Neuronal stem cell (in vitro differentiated cells): Measurements from ENCODE around the gene LPIN2.

Experiments used
- DNase-seq: peaks from one replicate; pipeline ENCODE4 v3.0.0-alpha.2; 2013; ENCODE audit warnings: low spot score
- H2AFZ ChIP-seq: one replicate; pipeline ENCODE4 v1.6.1; 2013; ENCODE audit warnings: mild to moderate bottlenecking, low read length, inconsistent platforms
- H2AK5ac ChIP-seq: 2 replicates; pipeline ENCODE4 v1.6.1; 2013; ENCODE audit warnings: low read depth, mild to moderate bottlenecking, inconsistent platforms, low read length, moderate library complexity, mixed read lengths
- H2BK120ac ChIP-seq: 2 replicates; pipeline ENCODE4 v1.6.1; 2013; ENCODE audit warnings: low read depth, mild to moderate bottlenecking, inconsistent platforms, low read length, moderate library complexity, mixed read lengths
- H2BK12ac ChIP-seq: one replicate; pipeline ENCODE4 v1.6.1; 2013; ENCODE audit warnings: low read length, inconsistent platforms
- H2BK15ac ChIP-seq: 2 replicates; pipeline ENCODE4 v1.6.1; 2013; ENCODE audit warnings: mild to moderate bottlenecking, low read length, inconsistent platforms, mixed read lengths
- H2BK5ac ChIP-seq: one replicate; pipeline ENCODE4 v1.6.1; 2013; ENCODE audit warnings: inconsistent platforms, mild to moderate bottlenecking, low read length, moderate library complexity
- H3K14ac ChIP-seq: one replicate; pipeline ENCODE4 v1.6.1; 2013; ENCODE audit warnings: low read length, inconsistent platforms
- H3K18ac ChIP-seq: 2 replicates; pipeline ENCODE4 v1.6.1; 2013; ENCODE audit warnings: low read length, inconsistent platforms
- H3K23ac ChIP-seq: 2 replicates; pipeline ENCODE4 v1.6.1; 2013; ENCODE audit warnings: low read depth, mild to moderate bottlenecking, mixed read lengths, low read length, inconsistent platforms; ENCODE audit not compliant: poor library complexity
- H3K27ac ChIP-seq: replicated peaks from 3 replicates; pipeline ENCODE4 v1.5.1; 2013; ENCODE audit warnings: low read length, inconsistent platforms
- H3K27me3 ChIP-seq, 3 experiments: 2 replicates each; pipeline ENCODE4 v1.6.1; 2013; ENCODE audit warnings: low read length in 3 of 3, mild to moderate bottlenecking in 2 of 3, inconsistent platforms in 1 of 3, low read depth in 1 of 3, mixed read lengths in 1 of 3, moderate library complexity in 1 of 3; ENCODE audit not compliant: control insufficient read depth in 3 of 3, insufficient read depth in 3 of 3
- H3K36me3 ChIP-seq, 2 donors: replicated peaks in 1 of 2; 2 replicates each; pipeline ENCODE4 v1.6.1; 2013; ENCODE audit warnings: low read length in 2 of 2; ENCODE audit not compliant: control insufficient read depth in 2 of 2, insufficient read depth in 2 of 2
- H3K4ac ChIP-seq: 2 replicates; pipeline ENCODE4 v1.6.1; 2013; ENCODE audit warnings: inconsistent platforms, mild to moderate bottlenecking, low read length, moderate library complexity
- H3K4me1 ChIP-seq, 2 donors: 1 replicate in 1 of 2; 2 replicates in 1 of 2; pipeline ENCODE4 v1.6.1; 2013; ENCODE audit warnings: low read length in 2 of 2, low read depth in 1 of 2; ENCODE audit not compliant: control insufficient read depth in 2 of 2, insufficient read depth in 1 of 2
- H3K4me2 ChIP-seq: one replicate; pipeline ENCODE4 v1.6.1; 2013; ENCODE audit warnings: mild to moderate bottlenecking, low read length, inconsistent platforms; ENCODE audit not compliant: insufficient read depth, poor library complexity, severe bottlenecking
- H3K4me3 ChIP-seq, 2 donors: 2 replicates each; pipeline ENCODE4 v1.5.1; 2013; ENCODE audit warnings: low read length in 2 of 2, mild to moderate bottlenecking in 2 of 2, inconsistent platforms in 1 of 2, moderate library complexity in 1 of 2
- H3K79me1 ChIP-seq: one replicate; pipeline ENCODE4 v1.6.1; 2013; ENCODE audit warnings: low read depth, mild to moderate bottlenecking, inconsistent platforms, low read length, moderate library complexity
- H3K9ac ChIP-seq: one replicate; pipeline ENCODE4 v1.6.1; 2013; ENCODE audit warnings: mild to moderate bottlenecking, low read depth, low read length, inconsistent platforms; ENCODE audit not compliant: poor library complexity
- H3K9me3 ChIP-seq, 2 donors: replicated peaks in 1 of 2; 2 replicates each; pipeline versions ENCODE3 to v1.6.1; 2013; ENCODE audit warnings: low read length in 2 of 2, mild to moderate bottlenecking in 2 of 2, inconsistent platforms in 1 of 2, low read depth in 1 of 2, mixed read lengths in 1 of 2, moderate library complexity in 1 of 2; ENCODE audit not compliant: control insufficient read depth in 2 of 2, insufficient read depth in 1 of 2
- H4K8ac ChIP-seq: one replicate; pipeline ENCODE4 v1.6.1; 2013; ENCODE audit warnings: low read depth, mild to moderate bottlenecking, inconsistent platforms, low read length, moderate library complexity
- H4K91ac ChIP-seq: one replicate; pipeline ENCODE4 v1.6.1; 2013; ENCODE audit warnings: low read length, low read depth, mild to moderate bottlenecking, inconsistent platforms; ENCODE audit not compliant: poor library complexity
- WGBS, 2 donors: extraction: QIAGEN DNeasy Blood & Tissue Kit; methylation state at CpG; one replicate each; pipeline ENCODE4 v1.1.7; 2013; ENCODE audit warnings: missing lambda C conversion rate in 2 of 2, mixed read lengths in 1 of 2; ENCODE audit not compliant: insufficient read length in 2 of 2, insufficient replicate concordance in 1 of 2; ENCODE audit errors: extremely low coverage in 2 of 2; 5-methylcytosine and 5-hydroxymethylcytosine counted together

Gene LPIN2

GRCh38 chr18:2987876-2988790, 24.8 kb downstream of the LPIN2 start:
- Histone ChIP-seq H2AK5ac (no peak overlapping the region), H3K18ac (no peak overlapping the region), H2BK15ac (no peak overlapping the region), H2AFZ (no peak overlapping the region), H3K9ac (no peak overlapping the region), H3K4me2 (no peak overlapping the region), H3K79me1 (peaks cover 3% of the 10 kb centered on the region), H3K36me3 (peaks cover 2 to 31% of the 10 kb centered on the region in 2 donors), H3K14ac (no peak overlapping the region), H3K9me3 (peaks cover 0 to 37% of the 10 kb centered on the region in 2 donors), H3K4me3 (no peak overlapping the region), H3K27ac (no peak overlapping the region), H3K4ac (no peak overlapping the region), H3K23ac (no peak overlapping the region), H4K91ac (no peak overlapping the region), H4K8ac (no peak overlapping the region), H2BK5ac (no peak overlapping the region), H2BK120ac (no peak overlapping the region), H3K27me3 (no peaks in the 10 kb centered on the region), H3K4me1 (peaks cover 0 to 5% of the 10 kb centered on the region in 2 donors), H2BK12ac (no peak overlapping the region)
- DNase-seq = no peak
- no CpG with 5 or more reads among the region's 5 CpGs for WGBS, 2 donors

- Histone ChIP-seq H3K9ac (no peak overlapping the region), H2BK120ac (no peak overlapping the region), H2BK12ac (no peak overlapping the region), H3K14ac (no peak overlapping the region), H3K9me3 (peaks cover 0 to 30% of the 10 kb centered on the region in 2 donors), H3K4me3 (no peak overlapping the region), H3K27me3 (no peaks in the 10 kb centered on the region), H3K27ac (no peak overlapping the region), H3K23ac (no peak overlapping the region), H2AK5ac (no peak overlapping the region), H3K4ac (no peak overlapping the region), H4K8ac (no peak overlapping the region), H2AFZ (no peak overlapping the region), H3K18ac (no peak overlapping the region), H2BK5ac (no peak overlapping the region), H2BK15ac (no peak overlapping the region), H4K91ac (no peak overlapping the region), H3K36me3 (peaks cover 2 to 28% of the 10 kb centered on the region in 2 donors), H3K79me1 (peaks cover under 1% of the 10 kb centered on the region), H3K4me1 (peaks cover 5 to 8% of the 10 kb centered on the region in 2 donors), H3K4me2 (no peak overlapping the region)
- no CpG with 5 or more reads among the region's 4 CpGs for WGBS, 2 donors
- DNase-seq = no peak
Measured at GRCh38 chr18:2986150-2986865, 26.6 kb downstream of the LPIN2 start.

DNA sequence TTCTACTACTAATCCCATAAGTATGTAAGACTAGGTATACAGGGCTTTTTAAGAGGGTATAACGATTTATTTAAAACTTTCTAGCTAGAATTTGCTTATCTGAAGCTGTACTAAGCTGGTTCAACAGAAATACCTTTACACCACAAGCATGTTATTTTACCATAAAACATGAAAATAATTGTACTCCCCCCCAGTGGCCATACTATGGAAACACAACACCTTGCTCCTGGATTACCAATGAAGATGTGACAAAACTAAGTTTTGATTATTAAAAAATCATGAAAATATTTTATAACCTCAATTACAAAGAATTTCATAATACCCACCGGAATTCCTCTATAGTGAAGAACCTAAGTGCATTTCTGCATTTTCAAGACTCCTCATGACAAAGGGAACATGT, 27.3 kb downstream of the LPIN2 start:
- Histone ChIP-seq H3K4ac (no peak overlapping the region), H3K9ac (no peak overlapping the region), H3K4me3 (no peak overlapping the region), H4K8ac (no peak overlapping the region), H3K27me3 (no peaks in the 10 kb centered on the region), H2AK5ac (no peak overlapping the region), H3K14ac (no peak overlapping the region), H3K4me2 (no peak overlapping the region), H3K18ac (no peak overlapping the region), H2BK12ac (no peak overlapping the region), H2BK5ac (no peak overlapping the region), H2BK120ac (no peak overlapping the region), H3K36me3 (peaks cover 2 to 26% of the 10 kb centered on the region in 2 donors), H4K91ac (no peak overlapping the region), H3K79me1 (no peaks in the 10 kb centered on the region), H3K27ac (no peak overlapping the region), H3K9me3 (peaks cover 0 to 28% of the 10 kb centered on the region in 2 donors), H3K23ac (no peak overlapping the region), H2AFZ (no peak overlapping the region), H2BK15ac (no peak overlapping the region), H3K4me1 (peaks cover 5 to 14% of the 10 kb centered on the region in 2 donors)
- DNase-seq = no peak
- no CpG with 5 or more reads among the region's 2 CpGs for WGBS, 2 donors

DNA sequence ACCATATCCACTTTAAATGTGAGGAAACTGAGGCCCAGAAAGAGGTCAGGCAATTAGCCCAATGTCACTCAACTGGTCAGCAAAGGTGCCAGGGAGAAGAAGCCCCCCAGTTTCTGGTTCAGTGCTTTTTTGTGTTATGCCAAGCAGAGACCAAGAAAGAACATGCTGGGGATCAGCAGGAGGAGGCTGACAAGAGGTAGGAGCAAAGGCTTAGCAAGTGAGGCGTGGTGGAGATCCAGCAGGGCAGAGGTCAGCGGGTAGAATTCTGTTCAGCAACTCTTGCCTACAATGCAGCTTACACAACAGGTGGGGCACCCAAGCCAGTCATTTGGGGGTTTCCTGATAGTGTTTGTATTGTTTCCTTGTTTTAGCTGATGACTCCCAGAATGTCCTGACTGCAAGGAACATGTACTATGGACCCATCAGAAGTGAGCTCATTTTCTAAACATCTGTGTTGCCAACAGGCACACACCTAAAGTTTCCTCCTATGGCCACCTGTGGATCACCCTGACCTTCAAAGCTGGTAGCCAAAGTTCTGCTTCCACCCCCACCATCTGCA, 28.2 kb downstream of the LPIN2 start:
- Histone ChIP-seq H3K4me3 (no peak overlapping the region), H3K9ac (no peak overlapping the region), H3K4me2 (no peak overlapping the region), H2BK12ac (no peak overlapping the region), H2AK5ac (no peak overlapping the region), H2BK120ac (no peak overlapping the region), H3K4ac (no peak overlapping the region), H3K9me3 (peaks cover 0 to 20% of the 10 kb centered on the region in 2 donors), H3K36me3 (peaks cover 2 to 26% of the 10 kb centered on the region in 2 donors), H3K79me1 (no peaks in the 10 kb centered on the region), H3K14ac (no peak overlapping the region), H3K18ac (no peak overlapping the region), H2BK15ac (no peak overlapping the region), H4K8ac (no peak overlapping the region), H3K23ac (no peak overlapping the region), H3K27me3 (no peaks in the 10 kb centered on the region), H3K4me1 (peaks cover 7 to 14% of the 10 kb centered on the region in 2 donors), H4K91ac (no peak overlapping the region), H2AFZ (no peak overlapping the region), H2BK5ac (no peak overlapping the region), H3K27ac (peak overlapping the region; percentile 44)
- no peak for DNase-seq
- no CpG with 5 or more reads among the region's 2 CpGs for WGBS, 2 donors
